ENCODE data around the gene AATF. TPM values are rescaled to one million over a fixed set of nuclear protein-coding genes. Genes with fewer than 3 reads are reported as not detected.

Gene AATF
- total RNA-seq, 4 donors from 2014 or later: 16.5 to 54.2 (median 26.9) TPM

- Histone ChIP-seq H3K27ac (no peak overlapping the region), H3K4me1 (peaks cover 0 to 24% (median 3%) of the 10 kb centered on the region in 4 donors), H3K27me3 (no peaks in the 10 kb centered on the region), H3K36me3 (peaks cover 0 to 5% (median 0%) of the 10 kb centered on the region in 4 donors), H3K4me3 (no peak overlapping the region), H3K9me3 (no peaks in the 10 kb centered on the region)
- intact Hi-C loops (cut with DNase I; ENCODE audit: low total_unique reads): no loop called here
- no peak for DNase-seq
- TF ChIP-seq, protein P1, sequence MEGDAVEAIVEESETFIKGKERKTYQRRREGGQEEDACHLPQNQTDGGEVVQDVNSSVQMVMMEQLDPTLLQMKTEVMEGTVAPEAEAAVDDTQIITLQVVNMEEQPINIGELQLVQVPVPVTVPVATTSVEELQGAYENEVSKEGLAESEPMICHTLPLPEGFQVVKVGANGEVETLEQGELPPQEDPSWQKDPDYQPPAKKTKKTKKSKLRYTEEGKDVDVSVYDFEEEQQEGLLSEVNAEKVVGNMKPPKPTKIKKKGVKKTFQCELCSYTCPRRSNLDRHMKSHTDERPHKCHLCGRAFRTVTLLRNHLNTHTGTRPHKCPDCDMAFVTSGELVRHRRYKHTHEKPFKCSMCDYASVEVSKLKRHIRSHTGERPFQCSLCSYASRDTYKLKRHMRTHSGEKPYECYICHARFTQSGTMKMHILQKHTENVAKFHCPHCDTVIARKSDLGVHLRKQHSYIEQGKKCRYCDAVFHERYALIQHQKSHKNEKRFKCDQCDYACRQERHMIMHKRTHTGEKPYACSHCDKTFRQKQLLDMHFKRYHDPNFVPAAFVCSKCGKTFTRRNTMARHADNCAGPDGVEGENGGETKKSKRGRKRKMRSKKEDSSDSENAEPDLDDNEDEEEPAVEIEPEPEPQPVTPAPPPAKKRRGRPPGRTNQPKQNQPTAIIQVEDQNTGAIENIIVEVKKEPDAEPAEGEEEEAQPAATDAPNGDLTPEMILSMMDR (IDR thresholded peaks at IDR 0.05): no peak
- no peak for TF ChIP-seq POLR2A (IDR thresholded peaks at IDR 0.05)
- no peak for TF ChIP-seq EP300 (IDR thresholded peaks at IDR 0.05; ENCODE audit: low read depth)
- in situ Hi-C loops (cut with MboI; ENCODE audit: low pct_ligation_motif_present in 1 of 4, low pct_unique_long_range_greater_than_20kb in 1 of 4, low sequenced_read_pairs in 3 of 4): no loop called here
- WGBS, 2 donors (ENCODE audit: low coverage in 1 of 2): 90 to 100% methylated on average over 2 of the region's 2 CpGs
These were observed 28.3 kb downstream of the AATF start for GRCh38 chr17:36977066-36977465.

DNA sequence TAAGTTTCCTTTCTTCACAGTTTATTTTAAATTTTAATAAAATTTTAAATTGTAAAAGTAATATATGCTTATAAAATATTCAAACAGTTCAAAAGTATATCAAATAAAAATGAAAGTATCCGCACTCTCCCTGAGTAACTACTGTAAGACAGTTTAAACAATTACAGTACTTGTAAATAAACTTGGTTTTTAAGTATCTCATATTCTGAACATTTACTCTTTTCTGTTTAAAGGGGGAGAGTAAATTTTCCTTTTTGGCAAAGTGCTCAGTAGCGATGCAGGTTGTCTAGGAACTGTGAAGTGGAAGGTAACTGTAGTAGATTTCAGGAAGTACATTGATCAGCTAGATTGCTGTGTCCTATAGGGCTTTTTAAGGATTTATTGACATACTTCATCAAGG is 28.8 kb downstream of the AATF start:
- Histone ChIP-seq H3K27ac (no peak overlapping the region), H3K36me3 (peaks cover 0 to 5% (median 0%) of the 10 kb centered on the region in 4 donors), H3K27me3 (no peaks in the 10 kb centered on the region), H3K9me3 (no peaks in the 10 kb centered on the region), H3K4me1 (peaks cover 0 to 19% (median 3%) of the 10 kb centered on the region in 4 donors), H3K4me3 (no peak overlapping the region)
- TF ChIP-seq POLR2A (IDR thresholded peaks at IDR 0.05) (no peak), POLR2AphosphoS5 (IDR thresholded peaks at IDR 0.05) (no peak), EP300 (IDR thresholded peaks at IDR 0.05; ENCODE audit: low read depth) (no peak)
- TF ChIP-seq, protein P1 (IDR thresholded peaks at IDR 0.05): no peak
- in situ Hi-C loops (cut with MboI; ENCODE audit: low pct_ligation_motif_present in 1 of 4, low pct_unique_long_range_greater_than_20kb in 1 of 4, low sequenced_read_pairs in 3 of 4) (no loop called here), intact Hi-C loops (cut with DNase I; ENCODE audit: low total_unique reads) (no loop called here)
- DNase-seq: no peak
- 88 to 97% methylated on average over 2 of the region's 2 CpGs for WGBS, 2 donors (ENCODE audit: low coverage in 1 of 2)

GRCh38 chr17:36978810-36979564 is 30.2 kb downstream of the AATF start:
- no peak for DNase-seq
- in situ Hi-C loops (cut with MboI; ENCODE audit: low pct_ligation_motif_present in 1 of 4, low pct_unique_long_range_greater_than_20kb in 1 of 4, low sequenced_read_pairs in 3 of 4): no loop called here

DNA sequence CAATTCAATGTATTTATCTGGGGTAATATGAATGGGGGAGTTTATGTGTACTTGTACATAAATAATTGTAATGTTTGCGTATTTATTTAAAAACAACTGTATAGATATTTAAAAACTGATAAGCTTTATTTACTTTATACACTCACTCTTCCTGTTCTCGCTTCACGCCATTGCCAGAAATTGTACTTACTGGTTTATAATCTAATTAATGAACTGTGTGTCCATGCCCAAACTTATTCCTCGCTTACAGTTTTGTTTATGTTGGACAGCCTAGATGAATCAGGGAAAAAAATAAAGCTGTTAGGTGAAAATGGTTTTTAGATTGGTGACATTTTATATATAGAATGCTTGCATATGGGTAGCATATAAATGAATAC is 30.8 kb downstream of the AATF start:
- in situ Hi-C loops (cut with MboI; ENCODE audit: low pct_ligation_motif_present in 1 of 4, low pct_unique_long_range_greater_than_20kb in 1 of 4, low sequenced_read_pairs in 3 of 4) (no loop called here), intact Hi-C loops (cut with DNase I; ENCODE audit: low total_unique reads) (no loop called here)
- Histone ChIP-seq H3K9me3 (no peaks in the 10 kb centered on the region), H3K27ac (no peak overlapping the region), H3K36me3 (no peaks in the 10 kb centered on the region), H3K4me1 (peaks cover 0 to 12% (median 3%) of the 10 kb centered on the region in 4 donors), H3K4me3 (no peak overlapping the region), H3K27me3 (no peaks in the 10 kb centered on the region)
- 76 to 90% methylated on average over 4 of the region's 4 CpGs for WGBS, 2 donors (ENCODE audit: low coverage in 1 of 2)
- DNase-seq: no peak
- no peak for TF ChIP-seq EP300 (IDR thresholded peaks at IDR 0.05; ENCODE audit: low read depth)
- TF ChIP-seq, protein P1 (IDR thresholded peaks at IDR 0.05): no peak
- no peak for TF ChIP-seq POLR2AphosphoS5 (IDR thresholded peaks at IDR 0.05)
- no peak for TF ChIP-seq POLR2A (IDR thresholded peaks at IDR 0.05)

More at GRCh38 chr17:36978810-36979564, 30.2 kb downstream of the AATF start:
- Histone ChIP-seq H3K9me3 (no peaks in the 10 kb centered on the region), H3K4me3 (no peak overlapping the region), H3K4me1 (peaks cover 0 to 12% (median 3%) of the 10 kb centered on the region in 4 donors), H3K36me3 (no peaks in the 10 kb centered on the region), H3K27me3 (no peaks in the 10 kb centered on the region), H3K27ac (no peak overlapping the region)
- intact Hi-C loops (cut with DNase I; ENCODE audit: low total_unique reads): no loop called here
- WGBS, 2 donors (ENCODE audit: low coverage in 1 of 2): 62 to 79% methylated on average over 9 to 11 of the region's 11 CpGs
- no peak for TF ChIP-seq POLR2A (IDR thresholded peaks at IDR 0.05)
- no peak for TF ChIP-seq EP300 (IDR thresholded peaks at IDR 0.05; ENCODE audit: low read depth)
- TF ChIP-seq, protein P1 (IDR thresholded peaks at IDR 0.05): no peak
- TF ChIP-seq POLR2AphosphoS5 (IDR thresholded peaks at IDR 0.05): no peak

Measured in transverse colon (tissue), 4 donors.